Pons (tissue), 1 donor: ENCODE data around the gene IL23R.
"Not testable (repeated sequence)": the region's sequence is repeated elsewhere in the genome, so short reads cannot be mapped to it uniquely, and the experiment has no call there.

ENCODE experiments used
- DNase-seq: peaks from one replicate; pipeline ENCODE4 v3.0.0-alpha.2; 2016; ENCODE audit warnings: low spot score

The IL23R gene

GRCh38 chr1:67194209-67194863 lies 28.1 kb downstream of the IL23R start:
- DNase-seq, result no peak

DNA sequence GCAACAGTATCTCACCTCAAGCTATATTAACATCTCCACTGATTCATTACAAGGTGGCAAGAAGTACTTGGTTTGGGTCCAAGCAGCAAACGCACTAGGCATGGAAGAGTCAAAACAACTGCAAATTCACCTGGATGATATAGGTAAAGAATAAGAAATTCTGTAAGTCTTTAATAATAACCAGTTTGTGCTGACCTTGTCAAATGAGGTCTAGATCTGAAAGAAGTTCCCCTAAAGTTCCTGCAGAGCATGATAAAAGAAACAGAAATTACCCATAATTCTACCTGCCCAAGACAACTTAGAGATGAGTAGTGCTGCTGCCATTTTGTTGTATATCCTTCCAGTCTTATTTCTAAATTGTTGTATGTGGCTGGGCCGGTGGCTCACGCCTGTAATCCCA lies 34.5 kb downstream of the IL23R start:
- DNase-seq, result no peak

- no peak for DNase-seq
These were observed 35.6 kb downstream of the IL23R start for GRCh38 chr1:67201891-67202290.

GRCh38 chr1:67204298-67204980 lies 38.2 kb downstream of the IL23R start:
- no peak for DNase-seq

GRCh38 chr1:67207398-67207797 lies 41.1 kb downstream of the IL23R start:
- not testable (repeated sequence) for DNase-seq

DNA sequence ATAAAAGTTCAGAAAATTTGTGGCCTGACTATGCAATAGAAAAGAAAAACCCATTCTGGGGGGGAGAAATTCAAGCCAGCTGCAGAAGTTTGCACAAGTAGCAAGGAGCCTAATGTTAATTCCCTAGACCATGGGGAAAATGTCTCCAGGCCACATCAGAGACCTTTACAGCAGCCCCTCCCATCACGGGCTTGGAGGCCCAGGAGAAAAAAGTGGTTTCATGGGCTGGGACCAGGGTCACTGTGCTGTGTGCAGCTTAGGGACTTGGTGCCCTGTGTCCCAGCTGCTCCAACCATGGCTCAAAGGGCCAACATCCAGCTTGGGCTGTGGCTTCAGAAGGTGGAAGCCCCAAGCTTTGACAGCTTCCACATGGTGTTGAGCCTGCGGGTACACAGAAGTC lies 42.0 kb downstream of the IL23R start:
- DNase-seq, result no peak

GRCh38 chr1:67209521-67209920 lies 43.3 kb downstream of the IL23R start:
- DNase-seq, result no peak

- peak; percentile 11 for DNase-seq
These were observed 45.6 kb downstream of the IL23R start for GRCh38 chr1:67211589-67212563.

- no peak for DNase-seq
These were observed 46.9 kb downstream of the IL23R start for GRCh38 chr1:67213164-67213563.

DNA sequence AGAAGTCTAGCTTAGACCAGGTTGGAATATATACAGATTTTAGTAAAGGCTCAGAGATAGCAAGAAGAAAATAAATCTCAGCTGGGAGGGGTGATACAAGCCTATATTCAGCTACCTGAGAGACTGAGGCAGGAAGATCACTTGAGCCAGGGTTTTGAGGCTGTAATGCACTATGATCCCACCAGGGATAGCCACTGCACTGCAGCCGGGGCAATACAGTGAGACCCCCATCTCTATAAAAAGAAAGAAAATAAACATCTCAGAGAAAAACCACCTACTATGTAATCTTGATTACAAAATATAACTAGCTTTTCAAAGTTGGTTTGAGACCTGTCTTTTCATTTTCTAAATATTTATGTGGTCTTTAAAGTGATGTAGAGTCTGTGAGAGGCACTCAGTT lies 47.7 kb downstream of the IL23R start:
- DNase-seq, result no peak

DNA sequence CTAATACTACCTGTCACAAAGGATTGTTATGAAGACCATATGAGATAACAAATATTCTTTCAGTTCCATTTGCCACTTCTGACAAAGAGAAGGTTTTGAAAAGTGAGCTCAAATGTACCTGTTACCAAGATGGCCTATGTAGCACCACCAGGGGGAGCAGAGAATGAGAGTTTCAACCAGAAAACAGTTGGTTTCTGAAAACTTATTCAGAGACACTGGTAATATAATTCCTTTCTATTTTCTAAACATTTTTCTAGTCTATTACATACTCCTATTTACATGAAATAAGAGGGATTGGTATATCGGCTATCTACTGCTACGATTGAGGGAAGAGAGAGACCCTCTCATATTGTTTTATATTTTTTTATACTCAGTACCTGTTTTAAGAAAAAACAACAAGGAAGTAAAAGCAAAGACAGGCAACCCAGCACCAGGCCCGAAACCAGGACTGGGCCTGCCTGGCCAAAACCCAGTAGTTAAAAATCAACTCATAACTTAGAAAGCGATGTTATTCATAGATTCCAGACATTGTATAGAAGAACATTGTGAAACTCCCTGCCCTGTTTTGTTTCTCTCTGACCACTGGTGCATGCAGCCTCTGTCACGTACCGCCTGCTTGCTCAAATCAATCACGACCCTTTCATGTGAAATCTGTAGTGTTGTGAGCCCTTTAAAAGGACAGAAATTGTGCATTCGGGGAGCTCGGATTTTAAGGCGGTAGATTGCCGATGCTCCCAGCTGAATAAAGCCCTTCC lies 48.3 kb downstream of the IL23R start:
- peak; percentile 4 for DNase-seq

- no peak for DNase-seq
These were observed 50.1 kb downstream of the IL23R start for GRCh38 chr1:67216401-67216800.

DNA sequence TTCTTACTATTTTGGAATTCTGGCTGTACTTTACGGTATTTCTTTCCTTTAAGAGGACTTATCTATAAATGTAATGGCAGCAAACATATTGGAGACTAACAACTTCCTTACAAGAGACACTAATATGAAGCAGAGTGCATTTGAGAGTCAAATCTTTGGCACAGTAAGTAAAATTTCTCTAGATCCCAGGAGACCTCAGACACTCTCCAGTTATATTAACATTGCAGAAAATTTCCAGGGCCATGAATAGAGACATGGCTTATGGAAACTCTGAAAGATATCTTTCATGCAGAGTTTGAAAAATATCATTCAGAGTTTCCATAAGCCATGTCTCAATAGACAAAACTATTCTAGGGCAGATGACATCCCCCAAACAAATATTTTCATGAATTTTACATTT lies 51.2 kb downstream of the IL23R start:
- DNase-seq, result no peak

DNA sequence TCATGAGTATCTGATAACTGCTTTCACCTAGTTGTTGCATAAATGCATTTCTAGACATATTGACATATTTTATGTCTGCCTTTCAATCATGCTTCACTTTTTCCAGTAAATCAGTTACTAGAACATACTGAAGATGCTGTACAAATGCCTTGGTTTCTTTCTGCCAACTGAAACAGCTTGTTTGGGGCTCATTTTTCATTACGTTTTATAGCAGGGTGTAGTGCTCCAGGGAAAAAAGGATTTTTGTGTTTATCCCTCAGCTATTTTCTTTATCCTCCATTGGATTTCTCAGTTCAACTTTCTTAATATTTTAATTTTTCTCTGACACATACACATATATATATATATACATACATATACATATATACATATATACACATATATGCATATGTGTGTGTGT lies 51.7 kb downstream of the IL23R start:
- DNase-seq, result no peak

DNA sequence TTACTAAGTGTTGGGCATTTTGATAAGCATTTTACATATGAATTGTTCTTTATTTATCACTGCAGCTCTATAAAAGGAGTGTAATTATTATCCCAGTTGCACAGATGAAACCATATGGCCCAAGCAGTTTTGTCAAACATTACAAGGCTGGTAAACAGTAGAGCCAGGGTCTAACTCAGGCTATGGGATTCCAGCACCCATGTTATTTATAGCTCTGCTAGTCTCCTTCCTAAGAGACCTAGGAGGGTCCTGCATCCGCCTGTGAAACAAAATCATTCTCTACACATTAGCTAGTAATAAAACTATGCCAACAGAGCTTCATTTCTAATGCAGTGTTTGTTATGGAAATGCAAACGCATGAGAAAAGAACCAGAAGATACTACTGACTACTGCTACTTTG lies 58.6 kb downstream of the IL23R start:
- no peak for DNase-seq

GRCh38 chr1:67226688-67227087 lies 60.4 kb downstream of the IL23R start:
- no peak for DNase-seq

GRCh38 chr1:67227196-67227595 lies 60.9 kb downstream of the IL23R start:
- no peak for DNase-seq

- DNase-seq, result no peak
These were observed 62.5 kb downstream of the IL23R start for GRCh38 chr1:67228791-67229190.

GRCh38 chr1:67230539-67230938 lies 64.3 kb downstream of the IL23R start:
- DNase-seq, result no peak

- DNase-seq, result no peak
These were observed 70.0 kb downstream of the IL23R start for GRCh38 chr1:67236277-67236676.

- DNase-seq, result no peak
These were observed 73.5 kb downstream of the IL23R start for GRCh38 chr1:67239738-67240137.

DNA sequence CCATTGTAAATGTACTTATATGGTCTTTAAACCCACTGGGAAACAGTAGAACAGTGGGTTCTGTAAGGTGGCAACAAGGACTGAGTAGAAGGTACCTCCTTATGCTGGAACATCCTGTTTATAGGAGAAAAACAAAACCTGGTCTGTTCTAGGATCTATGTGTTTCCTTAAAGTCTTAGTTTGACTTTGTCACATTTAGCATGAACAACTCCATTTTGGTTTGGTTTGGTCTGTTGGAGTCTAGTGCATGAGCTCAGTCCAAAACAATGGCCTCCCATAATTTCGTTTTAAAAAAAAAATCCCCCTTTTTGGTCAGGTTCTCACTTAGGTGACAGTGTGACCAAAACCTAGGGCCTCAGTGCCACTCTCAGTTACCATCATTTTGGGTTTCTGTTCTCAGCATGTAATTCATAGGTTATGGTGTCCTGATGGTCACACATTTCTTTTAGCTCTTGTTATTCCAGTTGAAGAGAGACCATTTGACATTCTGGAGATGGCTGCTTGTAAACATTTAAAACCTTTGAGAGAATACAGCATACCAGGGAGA lies 75.0 kb downstream of the IL23R start:
- DNase-seq, result no peak
